ENCODE results near the gene SERPINH1.

GRCh38 chr11:75537740-75538139 is 24.3 kb upstream of the SERPINH1 start:
- TF ChIP-seq CTCF (IDR thresholded peaks at IDR 0.05; ENCODE audit: extremely low read depth in 1 of 2, insufficient read depth in 1 of 2, low read depth in 1 of 2, low read length in 2 of 2) (no peak), JUN (IDR thresholded peaks at IDR 0.05; ENCODE audit: borderline replicate concordance, insufficient read depth, insufficient read length, low read depth) (no peak), POLR2AphosphoS5 (IDR thresholded peaks at IDR 0.05; ENCODE audit: insufficient read depth, low read depth, low read length) (no peak)
- TF ChIP-seq, protein P1, sequence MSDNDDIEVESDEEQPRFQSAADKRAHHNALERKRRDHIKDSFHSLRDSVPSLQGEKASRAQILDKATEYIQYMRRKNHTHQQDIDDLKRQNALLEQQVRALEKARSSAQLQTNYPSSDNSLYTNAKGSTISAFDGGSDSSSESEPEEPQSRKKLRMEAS (IDR thresholded peaks at IDR 0.05; ENCODE audit: insufficient read depth, insufficient read length) = no peak
